Astrocyte (in vitro differentiated cells and primary cell): ENCODE results near the gene C10orf67. TPM values are rescaled to one million over a fixed set of nuclear protein-coding genes. Genes with fewer than 3 reads are reported as not detected.
"Not testable (repeated sequence)": the region's sequence is repeated elsewhere in the genome, so short reads cannot be mapped to it uniquely, and the experiment has no call there.

Source experiments
- DNase-seq: peaks from one replicate; pipeline ENCODE4 v3.0.0-alpha.2; 2010; ENCODE audit warnings: low read depth
- FAIRE-seq: peaks from 2 replicates; lab custom pipeline; 2011; peaks lifted over from hg19 to GRCh38; lab: Jason Lieb, UNC
- H2AFZ ChIP-seq: 2 replicates; pipeline ENCODE4 v1.6.0; 2012; ENCODE audit warnings: low read depth, low read length, inconsistent platforms
- H3K27ac ChIP-seq: 2 replicates; pipeline ENCODE4 v1.5.1; 2011; ENCODE audit warnings: low read depth, low read length, inconsistent platforms
- H3K27me3 ChIP-seq: 2 replicates; pipeline ENCODE4 v1.6.0; 2011; ENCODE audit warnings: low read length, inconsistent platforms; ENCODE audit not compliant: insufficient read depth
- H3K36me3 ChIP-seq: 2 replicates; pipeline ENCODE4 v1.5.1; 2011; ENCODE audit warnings: low read length, inconsistent platforms; ENCODE audit not compliant: insufficient read depth
- H3K4me1 ChIP-seq: 2 replicates; pipeline ENCODE4 v1.5.1; 2011; ENCODE audit warnings: low read length, inconsistent platforms; ENCODE audit not compliant: insufficient read depth
- H3K4me2 ChIP-seq: 2 replicates; pipeline ENCODE4 v1.6.0; 2012; ENCODE audit warnings: low read length, inconsistent platforms
- H3K4me3 ChIP-seq: 2 replicates; pipeline ENCODE4 v1.5.1; 2011; ENCODE audit warnings: low read depth, mild to moderate bottlenecking, low read length, inconsistent platforms; ENCODE audit not compliant: insufficient read depth
- H3K79me2 ChIP-seq: 2 replicates; pipeline ENCODE4 v1.6.0; 2012; ENCODE audit warnings: mild to moderate bottlenecking, low read length, inconsistent platforms; ENCODE audit not compliant: insufficient read depth
- H3K9ac ChIP-seq: 2 replicates; pipeline ENCODE4 v1.6.0; 2012; ENCODE audit warnings: mild to moderate bottlenecking, low read length, inconsistent platforms
- H3K9me3 ChIP-seq: 2 replicates; pipeline ENCODE4 v1.5.1; 2012; ENCODE audit warnings: low read depth, mild to moderate bottlenecking, low read length, inconsistent platforms; ENCODE audit not compliant: insufficient read depth
- H4K20me1 ChIP-seq: 2 replicates; pipeline ENCODE4 v1.6.0; 2012; ENCODE audit warnings: low read length, inconsistent platforms; ENCODE audit not compliant: insufficient read depth
- H3K27ac Mint-ChIP-seq: one replicate; pipeline ENCODE4 v1.8.0; 2021; ENCODE audit warnings: mild to moderate bottlenecking, mixed read lengths; ENCODE audit not compliant: unreplicated experiment
- H3K27me3 Mint-ChIP-seq: one replicate; pipeline ENCODE4 v1.8.0; 2021; ENCODE audit warnings: low read depth, mixed read lengths; ENCODE audit not compliant: unreplicated experiment
- H3K36me3 Mint-ChIP-seq: one replicate; pipeline ENCODE4 v1.8.0; 2021; ENCODE audit warnings: low read depth, mixed read lengths; ENCODE audit not compliant: unreplicated experiment
- H3K4me1 Mint-ChIP-seq: one replicate; pipeline ENCODE4 v1.8.0; 2021; ENCODE audit warnings: low read depth, mixed read lengths; ENCODE audit not compliant: unreplicated experiment
- H3K4me3 Mint-ChIP-seq: one replicate; pipeline ENCODE4 v1.8.0; 2021; ENCODE audit warnings: mild to moderate bottlenecking, moderate library complexity, mixed read lengths; ENCODE audit not compliant: unreplicated experiment
- H3K9me3 Mint-ChIP-seq: one replicate; pipeline ENCODE4 v1.8.0; 2021; ENCODE audit warnings: mild to moderate bottlenecking, mixed read lengths; ENCODE audit not compliant: unreplicated experiment
- CTCF ChIP-seq: IDR thresholded peaks from 2 replicates; pipeline ENCODE4 v1.5.1; 2011; ENCODE audit warnings: low read depth, mild to moderate bottlenecking, inconsistent platforms, low read length, moderate library complexity; ENCODE audit not compliant: insufficient read depth
- EZH2 ChIP-seq: IDR thresholded peaks from 2 replicates; pipeline ENCODE4 v1.6.1; 2012; ENCODE audit warnings: mild to moderate bottlenecking, low read length, inconsistent platforms; ENCODE audit not compliant: insufficient read depth
- total RNA-seq: library from RNA; stranded (reverse); gene quantifications from 2 replicates; pipeline ENCODE4 v1.2.1, GENCODE V29; 2021

The C10orf67 gene
- total RNA-seq, 1 donor from 2014 or later, result 0.27 TPM

GRCh38 chr10:23280419-23281043 is 64.1 kb downstream of the C10orf67 start:
- Histone ChIP-seq H3K4me3 (no peak overlapping the region), H3K79me2 (no peaks in the 10 kb centered on the region), H3K4me2 (no peak overlapping the region), H3K9me3 (no peaks in the 10 kb centered on the region), H3K4me1 (no peaks in the 10 kb centered on the region), H3K27me3 (no peaks in the 10 kb centered on the region), H3K9ac (no peak overlapping the region), H2AFZ (no peak overlapping the region), H3K27ac (no peak overlapping the region), H4K20me1 (no peaks in the 10 kb centered on the region), H3K36me3 (no peaks in the 10 kb centered on the region)
- Mint-ChIP-seq H3K4me1 (no peaks in the 10 kb centered on the region), H3K27ac (no peak overlapping the region), H3K4me3 (no peak overlapping the region), H3K9me3 (no peaks in the 10 kb centered on the region), H3K36me3 (no peaks in the 10 kb centered on the region), H3K27me3 (peaks cover 5% of the 10 kb centered on the region)
- DNase-seq, result no peak
- TF ChIP-seq CTCF (no peak), EZH2 (no peak)
- FAIRE-seq, result no peak

- Mint-ChIP-seq H3K4me3 (no peak overlapping the region), H3K9me3 (peaks cover 5% of the 10 kb centered on the region), H3K27ac (no peak overlapping the region), H3K36me3 (no peaks in the 10 kb centered on the region), H3K27me3 (peaks cover under 1% of the 10 kb centered on the region), H3K4me1 (no peaks in the 10 kb centered on the region)
- H3K27ac ChIP-seq, result no peak overlapping the region
- H4K20me1 ChIP-seq, result no peaks in the 10 kb centered on the region
- DNase-seq, result no peak
- H3K27me3 ChIP-seq, result no peaks in the 10 kb centered on the region
- H3K36me3 ChIP-seq, result no peaks in the 10 kb centered on the region
- H3K9ac ChIP-seq, result no peak overlapping the region
- no peaks in the 10 kb centered on the region for H3K79me2 ChIP-seq
- FAIRE-seq, result no peak
- H3K4me2 ChIP-seq, result no peak overlapping the region
- H3K4me1 ChIP-seq, result no peaks in the 10 kb centered on the region
- TF ChIP-seq EZH2, result no peak
- no peak overlapping the region for H2AFZ ChIP-seq
- H3K4me3 ChIP-seq, result no peak overlapping the region
- peaks cover 4% of the 10 kb centered on the region for H3K9me3 ChIP-seq
These were observed 69.2 kb downstream of the C10orf67 start for GRCh38 chr10:23275355-23275754.

GRCh38 chr10:23274179-23274578 is 70.4 kb downstream of the C10orf67 start:
- H3K27ac ChIP-seq, H3K4me1 ChIP-seq, H3K27me3 ChIP-seq, H3K4me1 Mint-ChIP-seq, H3K4me3 ChIP-seq, H4K20me1 ChIP-seq, H3K27ac Mint-ChIP-seq, H3K36me3 ChIP-seq, H3K27me3 Mint-ChIP-seq, H3K9me3 Mint-ChIP-seq, H3K79me2 ChIP-seq, H3K4me3 Mint-ChIP-seq, H3K9ac ChIP-seq, FAIRE-seq, H3K4me2 ChIP-seq, DNase-seq, H2AFZ ChIP-seq, H3K36me3 Mint-ChIP-seq, H3K9me3 ChIP-seq: not testable (repeated sequence)
